ENCODE results near the gene DENND4A. TPM values are rescaled to one million over a fixed set of nuclear protein-coding genes. Genes with fewer than 3 reads are reported as not detected.

The DENND4A gene
- total and polyA plus RNA-seq, 10 of the 15 experiments (the other 5 are each of a cell fraction or from before 2014, with no cell fraction given): 14.2 to 81.8 (median 34.1) TPM

- ChIA-PET POLR2A (interaction anchor here (0.7 to 1.3 kb wide), 2 partner anchors 197 to 232 kb away, joined by 3 to 6 read pairs; no protein-coding TSS in a partner anchor), CTCF (interaction anchor here (0.6 to 15.8 kb wide), 29 partner anchors 9 to 650 kb away, joined by 3 to 192 read pairs (median 7); partner anchors contain the start of genes HACD3 and INTS14), SMC1A (ENCODE audit: uncharacterized antibody, unreplicated experiment) (interaction anchor here (0.7 to 3.6 kb wide), 16 partner anchors 9 to 279 kb away, joined by 3 to 43 read pairs (median 3); partner anchors contain the start of gene INTS14), RAD21 (ENCODE audit: unreplicated experiment) (interaction anchor here (1.1 to 8.2 kb wide), 5 partner anchors 27 to 231 kb away, joined by 3 to 69 read pairs (median 5); partner anchors contain the start of genes INTS14 and RAB11A)
- TF ChIP-seq ZBTB40 (IDR thresholded peaks at IDR 0.05; ENCODE audit: borderline replicate concordance): no peak
- peak; percentile 13; the same call in 1 of the 2 replicates for TF ChIP-seq POLR2A (IDR thresholded peaks at IDR 0.05; ENCODE audit: low read depth, low read length)
- no peak for TF ChIP-seq IRF4 (IDR thresholded peaks at IDR 0.05; ENCODE audit: low read depth, low read length)
- DNase-seq (ENCODE audit: low read depth, low spot score) (no peak), FAIRE-seq (no peak), ATAC-seq (no peak)
- H3K27ac ChIP-seq (ENCODE audit: control insufficient read depth, insufficient read depth): no peak overlapping the region
- H3K27me3 ChIP-seq (replicated peaks in 1 of 2; ENCODE audit: control insufficient read depth in 2 of 2, insufficient read depth in 2 of 2, low read length in 1 of 2): no peaks in the 10 kb centered on the region
- H4K20me1 ChIP-seq (ENCODE audit: control insufficient read depth, insufficient read depth): no peaks in the 10 kb centered on the region
- H3K9me3 ChIP-seq (replicated peaks; ENCODE audit: control insufficient read depth, insufficient read depth, low read length): no peaks in the 10 kb centered on the region
- H3K4me1 ChIP-seq (ENCODE audit: control insufficient read depth, insufficient read depth, low read length): no peaks in the 10 kb centered on the region
- 98% methylated on average over 5 of the region's 5 CpGs for WGBS (ENCODE audit: insufficient coverage, insufficient replicate concordance, low lambda C conversion rate, missing lambda C conversion rate)
- intact Hi-C loops (cut with micrococcal nuclease; ENCODE audit: unreplicated experiment): loop anchor here (5.0 to 10.0 kb wide), 4 partner anchors 194 to 649 kb away; no protein-coding TSS in a partner anchor
- BruUV-seq (replicated peaks): no TSS peak
- H3K79me2 ChIP-seq (ENCODE audit: control insufficient read depth, insufficient read depth, low read length): no peaks in the 10 kb centered on the region
- no peak overlapping the region for H3K4me3 ChIP-seq
- in situ Hi-C loops (cut with MboI): no loop called here
- no peaks in the 10 kb centered on the region for H3K36me3 ChIP-seq (ENCODE audit: control insufficient read depth in 2 of 2, insufficient read depth in 2 of 2, low read length in 1 of 2)
- no peak overlapping the region for H2AFZ ChIP-seq (ENCODE audit: control insufficient read depth, low read depth, low read length)
- no peak overlapping the region for H3K4me2 ChIP-seq (ENCODE audit: control insufficient read depth, insufficient read depth)
- no peak overlapping the region for H3K9ac ChIP-seq (ENCODE audit: control insufficient read depth, insufficient read depth, low read length)
Observed at GRCh38 chr15:65638109-65638508, 154.0 kb downstream of the DENND4A start.

Data from GM12878 (cell line).